Smooth muscle cell (in vitro differentiated cells): ENCODE results near the gene NSUN2. TPM values are rescaled to one million over a fixed set of nuclear protein-coding genes. Genes with fewer than 3 reads are reported as not detected.
"Not testable (repeated sequence)": the region's sequence is repeated elsewhere in the genome, so short reads cannot be mapped to it uniquely, and the experiment has no call there.

Source experiments
- DNase-seq: peaks from one replicate; lab custom pipeline; 2025; ENCODE audit not compliant: unreplicated experiment; lab: John Stamatoyannopoulos, UW
- H2AFZ ChIP-seq: fragments of 200-600 bp; sonication (generic); 2 replicates; pipeline ENCODE4 v1.6.0; 2016; ENCODE audit warnings: antibody characterized with exemption, low read depth, mild to moderate bottlenecking
- H3F3A ChIP-seq: fragments of 200-600 bp; sonication (generic); 2 replicates; pipeline ENCODE4 v1.6.0; 2017; ENCODE audit warnings: antibody characterized with exemption, low read depth
- H3K27ac ChIP-seq: fragments of 200-600 bp; sonication (generic); 2 replicates; pipeline ENCODE4 v1.5.1; 2016; ENCODE audit warnings: low read depth, mild to moderate bottlenecking
- H3K27me3 ChIP-seq: fragments of 200-600 bp; sonication (generic); 2 replicates; pipeline ENCODE4 v1.6.1; 2016; ENCODE audit warnings: low read depth, mild to moderate bottlenecking
- H3K36me3 ChIP-seq: fragments of 200-600 bp; sonication (generic); 2 replicates; pipeline ENCODE4 v1.5.1; 2016; ENCODE audit warnings: low read depth
- H3K4me1 ChIP-seq: fragments of 200-600 bp; sonication (generic); 2 replicates; pipeline ENCODE4 v1.5.1; 2016; ENCODE audit warnings: low read depth
- H3K4me2 ChIP-seq: fragments of 200-600 bp; sonication (generic); 2 replicates; pipeline ENCODE4 v1.6.0; 2016; ENCODE audit warnings: mild to moderate bottlenecking
- H3K4me3 ChIP-seq: fragments of 200-600 bp; sonication (generic); 2 replicates; pipeline ENCODE4 v1.5.1; 2016; ENCODE audit warnings: mild to moderate bottlenecking
- H3K79me2 ChIP-seq: fragments of 200-600 bp; sonication (generic); 2 replicates; pipeline ENCODE4 v1.6.0; 2016; ENCODE audit warnings: low read depth, mild to moderate bottlenecking
- H3K9ac ChIP-seq: fragments of 200-600 bp; sonication (generic); 2 replicates; pipeline ENCODE4 v1.6.0; 2016; ENCODE audit warnings: low read depth
- H3K9me3 ChIP-seq: fragments of 200-600 bp; sonication (generic); replicated peaks from 2 replicates; pipeline ENCODE4 v1.5.1; 2016; ENCODE audit warnings: low read depth
- H4K20me1 ChIP-seq: fragments of 200-600 bp; sonication (generic); 2 replicates; pipeline ENCODE4 v1.6.0; 2016; ENCODE audit warnings: low read depth
- WGBS: methylation state at CpG from one replicate; pipeline ENCODE4 v1.1.7; 2016; ENCODE audit warnings: low lambda C conversion rate; 5-methylcytosine and 5-hydroxymethylcytosine counted together
- polyA plus RNA-seq: library from polyadenylated mRNA; unstranded; fragments of >200 nt; fragmentation: Nextera tagmentation; extraction: Ambion mirVana; gene quantifications from 2 replicates; pipeline ENCODE4 v1.2.1, GENCODE V29; 2016
- total RNA-seq: library from RNA; depleted of rRNA; stranded (reverse); fragments of >200 nt; gene quantifications from 2 replicates; pipeline ENCODE4 v1.2.3, GENCODE V29; 2014
- TF ChIP-seq, protein P1 (sequence below): fragments of 200-600 bp; sonication (generic); IDR thresholded peaks from 2 replicates; pipeline ENCODE4 v1.5.1; 2017; ENCODE audit warnings: borderline replicate concordance, mild to moderate bottlenecking, antibody characterized with exemption; ENCODE audit not compliant: insufficient read depth, poor library complexity, severe bottlenecking

Gene NSUN2
- total and polyA plus RNA-seq, 2 experiments from 2014 or later = 29.3 to 34.4 TPM

GRCh38 chr5:6674421-6674820, 41.6 kb upstream of the NSUN2 start:
- no peak overlapping the region for H3K4me2 ChIP-seq
- no peak overlapping the region for H3K27ac ChIP-seq
- H2AFZ ChIP-seq = no peak overlapping the region
- TF ChIP-seq, protein P1, sequence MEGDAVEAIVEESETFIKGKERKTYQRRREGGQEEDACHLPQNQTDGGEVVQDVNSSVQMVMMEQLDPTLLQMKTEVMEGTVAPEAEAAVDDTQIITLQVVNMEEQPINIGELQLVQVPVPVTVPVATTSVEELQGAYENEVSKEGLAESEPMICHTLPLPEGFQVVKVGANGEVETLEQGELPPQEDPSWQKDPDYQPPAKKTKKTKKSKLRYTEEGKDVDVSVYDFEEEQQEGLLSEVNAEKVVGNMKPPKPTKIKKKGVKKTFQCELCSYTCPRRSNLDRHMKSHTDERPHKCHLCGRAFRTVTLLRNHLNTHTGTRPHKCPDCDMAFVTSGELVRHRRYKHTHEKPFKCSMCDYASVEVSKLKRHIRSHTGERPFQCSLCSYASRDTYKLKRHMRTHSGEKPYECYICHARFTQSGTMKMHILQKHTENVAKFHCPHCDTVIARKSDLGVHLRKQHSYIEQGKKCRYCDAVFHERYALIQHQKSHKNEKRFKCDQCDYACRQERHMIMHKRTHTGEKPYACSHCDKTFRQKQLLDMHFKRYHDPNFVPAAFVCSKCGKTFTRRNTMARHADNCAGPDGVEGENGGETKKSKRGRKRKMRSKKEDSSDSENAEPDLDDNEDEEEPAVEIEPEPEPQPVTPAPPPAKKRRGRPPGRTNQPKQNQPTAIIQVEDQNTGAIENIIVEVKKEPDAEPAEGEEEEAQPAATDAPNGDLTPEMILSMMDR = no peak
- H3K27me3 ChIP-seq = no peaks in the 10 kb centered on the region
- no peaks in the 10 kb centered on the region for H3K9me3 ChIP-seq
- H3K4me1 ChIP-seq = no peaks in the 10 kb centered on the region
- no peak for DNase-seq
- no peaks in the 10 kb centered on the region for H3K79me2 ChIP-seq
- WGBS = 96% methylated on average over 3 of the region's 3 CpGs
- H3K36me3 ChIP-seq = no peaks in the 10 kb centered on the region
- H3K9ac ChIP-seq = no peak overlapping the region
- H3K4me3 ChIP-seq = no peak overlapping the region
- no peaks in the 10 kb centered on the region for H3F3A ChIP-seq
- H4K20me1 ChIP-seq = no peaks in the 10 kb centered on the region

GRCh38 chr5:6673963-6674362, 41.1 kb upstream of the NSUN2 start:
- DNase-seq = no peak
- H3K4me3 ChIP-seq = no peak overlapping the region
- no peak overlapping the region for H2AFZ ChIP-seq
- no peaks in the 10 kb centered on the region for H3K36me3 ChIP-seq
- H3K27ac ChIP-seq = no peak overlapping the region
- no peaks in the 10 kb centered on the region for H3K79me2 ChIP-seq
- H3K9ac ChIP-seq = no peak overlapping the region
- no peaks in the 10 kb centered on the region for H3K9me3 ChIP-seq
- no peaks in the 10 kb centered on the region for H3F3A ChIP-seq
- TF ChIP-seq, protein P1 = no peak
- 91% methylated on average over 1 of the region's 1 CpG for WGBS
- no peak overlapping the region for H3K4me2 ChIP-seq
- no peaks in the 10 kb centered on the region for H4K20me1 ChIP-seq
- H3K4me1 ChIP-seq = no peaks in the 10 kb centered on the region
- H3K27me3 ChIP-seq = no peaks in the 10 kb centered on the region

GRCh38 chr5:6673031-6673430, 40.2 kb upstream of the NSUN2 start:
- no peaks in the 10 kb centered on the region for H3K9me3 ChIP-seq
- no peak overlapping the region for H3K9ac ChIP-seq
- H4K20me1 ChIP-seq = no peaks in the 10 kb centered on the region
- no peaks in the 10 kb centered on the region for H3K27me3 ChIP-seq
- no peak overlapping the region for H3K4me3 ChIP-seq
- no peaks in the 10 kb centered on the region for H3K79me2 ChIP-seq
- H3F3A ChIP-seq = no peaks in the 10 kb centered on the region
- DNase-seq = no peak
- no peak overlapping the region for H3K4me2 ChIP-seq
- H3K27ac ChIP-seq = no peak overlapping the region
- 77% methylated on average over 5 of the region's 5 CpGs for WGBS
- TF ChIP-seq, protein P1 = no peak
- H2AFZ ChIP-seq = no peak overlapping the region
- no peaks in the 10 kb centered on the region for H3K4me1 ChIP-seq
- no peaks in the 10 kb centered on the region for H3K36me3 ChIP-seq

DNA sequence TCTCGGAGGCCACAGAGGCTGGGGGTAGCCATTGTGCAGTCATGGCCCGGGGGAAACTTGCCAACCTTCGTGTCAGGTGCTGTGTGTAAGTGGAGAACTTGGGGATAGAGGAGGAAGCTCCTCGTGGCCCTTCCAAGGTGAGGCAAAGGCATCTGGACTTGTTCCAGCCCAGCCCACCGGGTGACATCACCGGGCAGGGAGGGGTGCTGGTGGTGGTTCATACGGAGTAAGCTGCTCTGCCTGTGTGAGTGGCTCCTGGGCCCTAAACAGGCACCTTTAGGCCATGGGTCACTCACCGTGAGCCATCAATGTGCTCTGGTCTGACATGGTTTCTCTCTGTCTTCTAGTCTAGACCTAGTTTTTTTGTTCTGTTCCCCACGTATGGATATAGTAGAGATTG, 35.9 kb upstream of the NSUN2 start:
- H3K4me3 ChIP-seq, DNase-seq, H3K79me2 ChIP-seq, H3K9me3 ChIP-seq, H2AFZ ChIP-seq, H3K36me3 ChIP-seq, H4K20me1 ChIP-seq, H3F3A ChIP-seq, H3K27ac ChIP-seq, H3K4me1 ChIP-seq, H3K27me3 ChIP-seq, H3K9ac ChIP-seq, H3K4me2 ChIP-seq: not testable (repeated sequence)
- 88% methylated on average over 9 of the region's 9 CpGs for WGBS
